OCI-LY1 (cell line): Measurements from ENCODE around the gene ACVR1C.

Experiments
- H2AFZ ChIP-seq: fragments of 200-600 bp; sonication (generic), shearing (Covaris generic); 2 replicates; pipeline ENCODE4 v1.6.0; 2014; ENCODE audit warnings: antibody characterized with exemption, mild to moderate bottlenecking, low read length
- H3F3A ChIP-seq: fragments of 200-600 bp; sonication (generic), shearing (Covaris generic); 2 replicates; pipeline ENCODE4 v1.6.0; 2014; ENCODE audit warnings: mild to moderate bottlenecking, antibody characterized with exemption, low read length, moderate library complexity; ENCODE audit not compliant: insufficient read depth
- H3K27ac ChIP-seq: fragments of 200-600 bp; sonication (generic); 2 replicates; pipeline ENCODE4 v1.5.1; 2014; ENCODE audit warnings: low read length, mixed run types, mild to moderate bottlenecking, low read depth; ENCODE audit not compliant: poor library complexity, severe bottlenecking
- H3K27me3 ChIP-seq: fragments of 200-600 bp; sonication (generic); 2 replicates; pipeline ENCODE4 v1.6.0; 2014; ENCODE audit warnings: antibody characterized with exemption, mild to moderate bottlenecking, low read length, moderate library complexity; ENCODE audit not compliant: insufficient read depth
- H3K36me3 ChIP-seq: fragments of 200-600 bp; sonication (generic); 2 replicates; pipeline ENCODE4 v1.6.1; 2014; ENCODE audit warnings: mild to moderate bottlenecking, antibody characterized with exemption, low read length, moderate library complexity, mixed read lengths; ENCODE audit not compliant: insufficient read depth
- H3K4me1 ChIP-seq: fragments of 200-600 bp; sonication (generic); 2 replicates; pipeline ENCODE4 v1.5.1; 2014; ENCODE audit warnings: mild to moderate bottlenecking, low read length, moderate library complexity; ENCODE audit not compliant: insufficient read depth, severe bottlenecking
- H3K4me2 ChIP-seq: fragments of 200-600 bp; sonication (generic), shearing (Covaris generic); 2 replicates; pipeline ENCODE4 v1.6.1; 2014; ENCODE audit warnings: low read length
- H3K4me3 ChIP-seq: fragments of 200-600 bp; sonication (generic); 2 replicates; pipeline ENCODE4 v1.5.1; 2014; ENCODE audit warnings: low read length, low read depth, mild to moderate bottlenecking, mixed read lengths; ENCODE audit not compliant: poor library complexity, severe bottlenecking
- H3K79me2 ChIP-seq: fragments of 200-600 bp; shearing (Covaris generic); 2 replicates; pipeline ENCODE4 v1.6.1; 2016; ENCODE audit warnings: mixed run types, low read length, mixed read lengths; ENCODE audit not compliant: insufficient read depth
- H3K9ac ChIP-seq: fragments of 200-600 bp; sonication (generic), shearing (Covaris generic); 2 replicates; pipeline ENCODE4 v1.6.1; 2014; ENCODE audit warnings: mild to moderate bottlenecking, low read length, mixed read lengths
- H3K9me2 ChIP-seq: fragments of 200-600 bp; sonication (generic), shearing (Covaris generic); 2 replicates; pipeline ENCODE4 v1.6.1; 2014; ENCODE audit warnings: low read depth, mild to moderate bottlenecking, low read length, mixed read lengths
- H3K9me3 ChIP-seq: fragments of 200-600 bp; shearing (Covaris generic); 2 replicates; pipeline ENCODE4 v1.6.1; 2014; ENCODE audit warnings: low read length, mixed read lengths
- H4K20me1 ChIP-seq: fragments of 200-600 bp; sonication (generic), shearing (Covaris generic); 2 replicates; pipeline ENCODE4 v1.6.0; 2016; ENCODE audit warnings: mild to moderate bottlenecking, low read length; ENCODE audit not compliant: insufficient read depth
- EZH2 ChIP-seq: fragments of 200-600 bp; sonication (generic), shearing (Covaris generic); IDR thresholded peaks from 2 replicates; pipeline ENCODE4 v1.8.0; 2017; ENCODE audit warnings: borderline replicate concordance, mixed run types, mild to moderate bottlenecking, antibody characterized with exemption, low read length, moderate library complexity, mixed read lengths
- TF ChIP-seq, protein P1 (sequence below): fragments of 200-600 bp; sonication (generic), shearing (Covaris generic); IDR thresholded peaks from 2 replicates; pipeline ENCODE4 v1.5.1; 2017; ENCODE audit warnings: mild to moderate bottlenecking, antibody characterized with exemption, low read length, moderate library complexity, mixed read lengths

The ACVR1C gene

GRCh38 chr2:157559061-157559460 lies 69.6 kb downstream of the ACVR1C start:
- H4K20me1 ChIP-seq: no peaks in the 10 kb centered on the region
- no peaks in the 10 kb centered on the region for H3F3A ChIP-seq
- no peaks in the 10 kb centered on the region for H3K27me3 ChIP-seq
- TF ChIP-seq, protein P1, sequence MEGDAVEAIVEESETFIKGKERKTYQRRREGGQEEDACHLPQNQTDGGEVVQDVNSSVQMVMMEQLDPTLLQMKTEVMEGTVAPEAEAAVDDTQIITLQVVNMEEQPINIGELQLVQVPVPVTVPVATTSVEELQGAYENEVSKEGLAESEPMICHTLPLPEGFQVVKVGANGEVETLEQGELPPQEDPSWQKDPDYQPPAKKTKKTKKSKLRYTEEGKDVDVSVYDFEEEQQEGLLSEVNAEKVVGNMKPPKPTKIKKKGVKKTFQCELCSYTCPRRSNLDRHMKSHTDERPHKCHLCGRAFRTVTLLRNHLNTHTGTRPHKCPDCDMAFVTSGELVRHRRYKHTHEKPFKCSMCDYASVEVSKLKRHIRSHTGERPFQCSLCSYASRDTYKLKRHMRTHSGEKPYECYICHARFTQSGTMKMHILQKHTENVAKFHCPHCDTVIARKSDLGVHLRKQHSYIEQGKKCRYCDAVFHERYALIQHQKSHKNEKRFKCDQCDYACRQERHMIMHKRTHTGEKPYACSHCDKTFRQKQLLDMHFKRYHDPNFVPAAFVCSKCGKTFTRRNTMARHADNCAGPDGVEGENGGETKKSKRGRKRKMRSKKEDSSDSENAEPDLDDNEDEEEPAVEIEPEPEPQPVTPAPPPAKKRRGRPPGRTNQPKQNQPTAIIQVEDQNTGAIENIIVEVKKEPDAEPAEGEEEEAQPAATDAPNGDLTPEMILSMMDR: no peak
- no peaks in the 10 kb centered on the region for H3K36me3 ChIP-seq
- H2AFZ ChIP-seq: no peak overlapping the region
- no peaks in the 10 kb centered on the region for H3K9me3 ChIP-seq
- no peaks in the 10 kb centered on the region for H3K4me1 ChIP-seq
- H3K4me3 ChIP-seq: no peak overlapping the region
- no peak overlapping the region for H3K4me2 ChIP-seq
- no peaks in the 10 kb centered on the region for H3K9me2 ChIP-seq
- H3K79me2 ChIP-seq: no peaks in the 10 kb centered on the region
- no peak overlapping the region for H3K9ac ChIP-seq
- no peak overlapping the region for H3K27ac ChIP-seq

- no peaks in the 10 kb centered on the region for H3K9me3 ChIP-seq
- H3K27ac ChIP-seq: no peak overlapping the region
- H2AFZ ChIP-seq: no peak overlapping the region
- no peak overlapping the region for H3K4me3 ChIP-seq
- H3K4me1 ChIP-seq: no peaks in the 10 kb centered on the region
- no peaks in the 10 kb centered on the region for H3K79me2 ChIP-seq
- no peaks in the 10 kb centered on the region for H4K20me1 ChIP-seq
- no peak for TF ChIP-seq EZH2
- TF ChIP-seq, protein P1: no peak
- no peaks in the 10 kb centered on the region for H3K36me3 ChIP-seq
- H3K9me2 ChIP-seq: no peaks in the 10 kb centered on the region
- H3K9ac ChIP-seq: no peak overlapping the region
- no peaks in the 10 kb centered on the region for H3K27me3 ChIP-seq
- H3K4me2 ChIP-seq: no peak overlapping the region
- H3F3A ChIP-seq: no peaks in the 10 kb centered on the region
Observed at GRCh38 chr2:157557770-157558169, 70.9 kb downstream of the ACVR1C start.

DNA sequence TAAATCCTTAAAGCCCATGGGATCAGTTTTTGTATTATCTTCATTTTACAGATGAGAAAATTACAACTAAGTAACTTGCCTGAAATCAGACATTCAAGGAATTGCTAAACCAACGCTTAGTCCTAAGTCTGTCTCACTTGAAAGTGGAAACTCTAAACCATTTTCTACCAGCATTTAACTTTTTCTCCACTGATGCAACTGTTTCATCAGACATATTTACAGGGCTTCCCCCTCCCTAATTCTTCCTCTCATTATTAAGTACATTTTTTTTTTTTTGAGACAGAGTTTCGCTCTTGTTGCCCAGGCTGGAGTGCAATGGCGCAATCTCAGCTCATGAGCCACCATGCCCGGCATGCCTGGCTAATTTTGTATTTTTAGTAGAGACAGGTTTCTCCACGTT lies 88.6 kb downstream of the ACVR1C start:
- Histone ChIP-seq H4K20me1 (no peaks in the 10 kb centered on the region), H3K4me3 (no peak overlapping the region), H3K4me2 (no peak overlapping the region), H3K27ac (no peak overlapping the region), H3K79me2 (no peaks in the 10 kb centered on the region), H3K36me3 (no peaks in the 10 kb centered on the region), H2AFZ (no peak overlapping the region), H3K4me1 (no peaks in the 10 kb centered on the region), H3K27me3 (no peaks in the 10 kb centered on the region), H3K9me3 (no peaks in the 10 kb centered on the region), H3F3A (no peaks in the 10 kb centered on the region), H3K9ac (no peak overlapping the region), H3K9me2 (no peaks in the 10 kb centered on the region; the same call in 1 of the 2 replicates)
- no peak for TF ChIP-seq EZH2
- TF ChIP-seq, protein P1: no peak
